Placental pericyte (primary cell): ENCODE measurements around the gene RBPMS2. TPM values are rescaled to one million over a fixed set of nuclear protein-coding genes. Genes with fewer than 3 reads are reported as not detected.

Experiments used
- small RNA-seq: library from RNA; depleted of rRNA; stranded (forward); fragments of <200 nt; gene quantifications from one replicate; pipeline ENCODE3, GENCODE V24; 2012; ENCODE audit warnings: low replicate concordance
- total RNA-seq: library from RNA; depleted of rRNA; stranded (reverse); fragments of >200 nt; gene quantifications from 2 replicates; pipeline ENCODE4 v1.2.3, GENCODE V29; 2012

Gene RBPMS2
- total RNA-seq, result 0.22 TPM in 1 of 2 replicates, not detected in the other

DNA sequence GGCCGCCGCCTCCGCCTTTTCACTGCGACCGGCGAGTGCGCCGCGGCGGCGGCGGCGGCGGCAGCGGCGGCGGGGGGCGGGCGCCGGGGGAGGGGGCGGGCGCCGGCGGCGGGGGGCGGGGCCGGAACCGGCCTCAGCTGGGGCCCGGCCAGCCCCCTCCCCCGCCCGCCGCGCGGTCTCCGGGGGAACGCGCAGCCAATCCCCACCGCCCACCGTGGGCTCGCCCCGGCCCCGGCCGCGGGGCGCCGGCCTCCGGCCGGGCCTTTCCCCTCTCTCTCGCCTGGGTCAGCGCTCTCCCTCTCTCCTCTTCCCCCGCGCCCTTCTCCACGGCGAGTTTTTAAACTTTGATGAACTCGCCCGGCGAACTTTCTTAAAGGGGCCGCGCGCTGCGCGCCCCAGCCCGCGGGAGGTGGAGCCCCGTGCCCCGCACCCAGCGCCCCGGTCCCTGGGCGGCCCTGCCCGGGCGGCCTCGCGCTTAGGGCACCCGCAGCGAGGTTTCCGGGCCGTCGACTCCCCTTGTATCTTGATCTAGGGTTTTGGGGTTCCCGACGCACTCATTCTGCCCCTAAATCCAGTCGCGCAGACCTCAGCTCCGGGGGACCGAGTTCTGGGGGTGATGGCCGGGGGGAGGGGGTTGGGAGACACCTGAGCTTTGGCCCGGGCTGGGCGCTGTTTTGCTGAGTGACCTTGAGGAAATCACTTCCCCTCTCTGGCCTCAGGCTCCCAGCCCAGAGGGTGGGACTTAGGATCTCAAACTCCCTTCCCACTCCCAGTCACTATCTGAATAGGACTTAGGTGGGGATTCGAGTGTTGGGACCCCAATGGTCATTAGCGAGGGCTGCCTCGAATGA is at the start of gene RBPMS2:
Gene RBPMS2 (minus strand): TSS at position 39 of the 851 bp plus-strand sequence. CDS start 270 bp downstream, outside the sequence.

Small RNAs within 50 kb of the gene (small RNA-seq; reads per million reads assigned to genes)
- not detected for gene AC100830.2
- not detected for gene MIR1272

Other genes with a start within 250 kb of the RBPMS2 start
- gene PIF1, start 50.1 kb upstream of the RBPMS2 start, total RNA-seq, result 2.6 and 23.6 TPM in 2 replicates
- gene PLEKHO2, start 66.3 kb upstream of the RBPMS2 start, total RNA-seq, result 35.7 and 39.7 TPM in 2 replicates
- gene ANKDD1A, start 136.3 kb upstream of the RBPMS2 start, total RNA-seq, result 3.5 and 7.0 TPM in 2 replicates
- 98.7 and 101 TPM in 2 replicates for gene SPG21, start 214.3 kb upstream of the RBPMS2 start, total RNA-seq